Heart right ventricle (tissue), 16 donors: Measurements from ENCODE around the gene ZNF697. TPM values are rescaled to one million over a fixed set of nuclear protein-coding genes. Genes with fewer than 3 reads are reported as not detected.

Source experiments
- ATAC-seq, 8 donors: fragments of 200-7000 bp; cut with Tn5 transposase; one replicate each; pipeline ENCODE4 v1.9.1; 2020; ENCODE audit warnings: mild to moderate bottlenecking in 8 of 8, moderate library complexity in 8 of 8, moderate number of reproducible peaks in 1 of 8
- DNase-seq, 2 donors: peaks; one replicate each; pipeline ENCODE4 v3.0.0-alpha.2; 2020
- H3K27ac ChIP-seq, 10 donors: fragments of 200-600 bp; sonication (generic) in 2 of 10; one replicate each; pipeline versions ENCODE4 v1.5.0 to v1.8.0; 2020 to 2022; ENCODE audit warnings: mild to moderate bottlenecking in 3 of 10
- H3K27me3 ChIP-seq, 7 donors: fragments of 200-600 bp; one replicate each; pipeline ENCODE4 v1.8.0; 2021 to 2022; ENCODE audit warnings: mild to moderate bottlenecking in 2 of 7
- H3K36me3 ChIP-seq, 9 donors: fragments of 200-600 bp; sonication (generic) in 1 of 9; one replicate each; pipeline versions ENCODE4 v1.5.0 to v1.8.0; 2020 to 2022; ENCODE audit warnings: mild to moderate bottlenecking in 2 of 9
- H3K4me1 ChIP-seq, 9 donors: fragments of 200-600 bp; sonication (generic) in 1 of 9; one replicate each; pipeline versions ENCODE4 v1.5.0 to v1.8.0; 2020 to 2022; ENCODE audit warnings: mild to moderate bottlenecking in 4 of 9
- H3K4me3 ChIP-seq, 10 donors: fragments of 200-600 bp; sonication (generic) in 2 of 10; one replicate each; pipeline versions ENCODE4 v1.5.0 to v1.8.0; 2020 to 2022; ENCODE audit warnings: mild to moderate bottlenecking in 7 of 10, moderate library complexity in 2 of 10
- H3K9me3 ChIP-seq, 11 donors: fragments of 200-600 bp in 10 of 11; sonication (generic) in 2 of 11; one replicate each; pipeline versions ENCODE4 v1.5.0 to v1.8.0; 2013 to 2022; ENCODE audit warnings: mild to moderate bottlenecking in 2 of 11, control low read depth in 1 of 11, moderate library complexity in 1 of 11
- WGBS, 2 donors: extraction: QIAGEN DNeasy Blood & Tissue Kit; methylation state at CpG; one replicate each; pipeline ENCODE4 v1.1.7; 2013; ENCODE audit warnings: inconsistent platforms in 1 of 2; 5-methylcytosine and 5-hydroxymethylcytosine counted together
- intact Hi-C, 10 donors: fragments of 100-400 bp; cut with DNase I; formaldehyde crosslinking; loops; one replicate each; pipeline versions ENCODE4 v1.11.1 to v1.14.2; 2022
- polyA plus RNA-seq, 2 donors: library from polyadenylated mRNA; stranded (reverse); fragments of 200-250 nt; gene quantifications; one replicate each; pipeline ENCODE4 v1.2.3, GENCODE V29; 2013
- total RNA-seq, 10 donors: library from RNA; stranded (reverse); fragmentation: NEBNext Ultra II Directional in 3 of 10; extraction: Animal tissue kit (Norgen Biotek cat#: 25700) in 3 of 10; gene quantifications; one replicate each; pipeline versions ENCODE4 v1.2.1 to v1.2.4, GENCODE V29; 2021 to 2023
- TF ChIP-seq, protein P1 (sequence below), 9 donors: fragments of 200-600 bp; sonication (generic) in 2 of 9; IDR thresholded peaks; one replicate each; pipeline versions ENCODE4 v1.5.0 to v1.8.0; 2021 to 2022; ENCODE audit warnings: antibody characterized with exemption in 9 of 9, mild to moderate bottlenecking in 5 of 9, moderate library complexity in 1 of 9
- donor health status: Arrhythmogenic right ventricular cardiomyopathy.
- donor health status: ischemic (EF 13 %, LVEDD 7.1; RV severe dilation, severe dysfunction).
- donor health status: healthy with polysubstance abuse.
- donor health status: DM: no; HTN: yes; CAD: no.
- donor health status: DM: no; HTN: no; CAD: no.
- donor health status: ischemic (EF 25% LVEDD 6.9; RV normal size, moderate dysfunction).
- donor health status: ischemic (EF 25% LVEDD 5.7; RV mildly dilated, moderate dysfunction).
- donor health status: healthy.
- donor health status: DM: yes; HTN: yes; CAD: no.
- donor health status: Ischemic cardiomyopathy.
- donor health status: ischemic (EF 35%, LVEDD 5.7; RV mildly dilated, moderate dysfunction).
- donor health status: nonischemic (EF 11% LVEDD 7.7; RV severe dilation, severe dysfunction).
- donor health status: DM: yes; HTN: yes; CAD: no.
- donor health status: PGD.
- donor health status: ischemic (EF 29% LVEDD 5.4; RV normal size, mild dysfunction).
- donor health status: nonischemic (EF 23%, LVEDD 6.1; RV moderate dilation, normal function).

The ZNF697 gene
- total and polyA plus RNA-seq, 12 donors, result 2.3 to 14.1 (median 10.3) TPM

DNA sequence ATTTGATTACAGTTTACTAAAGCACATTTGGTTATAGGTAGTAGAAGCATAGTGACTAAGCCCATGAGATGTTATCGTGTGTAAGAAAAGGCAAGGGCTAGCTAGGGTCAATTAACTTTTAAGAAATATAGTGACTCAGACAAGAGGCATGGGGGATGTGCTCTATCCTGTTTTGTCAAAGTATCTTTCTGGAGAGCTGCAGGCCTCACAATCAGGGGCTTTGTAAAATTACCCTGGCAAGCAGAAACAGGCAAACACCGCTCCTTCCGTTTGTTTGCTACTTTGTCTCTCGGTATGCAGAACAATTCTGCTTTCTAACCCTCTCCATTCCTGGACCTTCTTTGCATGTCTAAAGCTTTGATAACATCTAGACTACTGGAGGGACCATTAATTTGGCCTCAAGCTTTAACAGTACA lies 26.1 kb upstream of the ZNF697 start:
- WGBS, 2 donors, result 63 to 72% methylated on average over 4 of the region's 4 CpGs
- ATAC-seq, result peak in 1 of 8 donors; percentile 25

GRCh38 chr1:119673171-119673940 lies 25.3 kb upstream of the ZNF697 start:
- Histone ChIP-seq H3K27ac (peak overlapping the region in 3 of 10 donors; percentile 34 to 44 (median 35)), H3K4me3 (no peak overlapping the region), H3K27me3 (no peaks in the 10 kb centered on the region), H3K4me1 (peaks cover 0 to 24% (median 10%) of the 10 kb centered on the region in 9 donors), H3K9me3 (no peaks in the 10 kb centered on the region), H3K36me3 (no peaks in the 10 kb centered on the region)
- TF ChIP-seq, protein P1, sequence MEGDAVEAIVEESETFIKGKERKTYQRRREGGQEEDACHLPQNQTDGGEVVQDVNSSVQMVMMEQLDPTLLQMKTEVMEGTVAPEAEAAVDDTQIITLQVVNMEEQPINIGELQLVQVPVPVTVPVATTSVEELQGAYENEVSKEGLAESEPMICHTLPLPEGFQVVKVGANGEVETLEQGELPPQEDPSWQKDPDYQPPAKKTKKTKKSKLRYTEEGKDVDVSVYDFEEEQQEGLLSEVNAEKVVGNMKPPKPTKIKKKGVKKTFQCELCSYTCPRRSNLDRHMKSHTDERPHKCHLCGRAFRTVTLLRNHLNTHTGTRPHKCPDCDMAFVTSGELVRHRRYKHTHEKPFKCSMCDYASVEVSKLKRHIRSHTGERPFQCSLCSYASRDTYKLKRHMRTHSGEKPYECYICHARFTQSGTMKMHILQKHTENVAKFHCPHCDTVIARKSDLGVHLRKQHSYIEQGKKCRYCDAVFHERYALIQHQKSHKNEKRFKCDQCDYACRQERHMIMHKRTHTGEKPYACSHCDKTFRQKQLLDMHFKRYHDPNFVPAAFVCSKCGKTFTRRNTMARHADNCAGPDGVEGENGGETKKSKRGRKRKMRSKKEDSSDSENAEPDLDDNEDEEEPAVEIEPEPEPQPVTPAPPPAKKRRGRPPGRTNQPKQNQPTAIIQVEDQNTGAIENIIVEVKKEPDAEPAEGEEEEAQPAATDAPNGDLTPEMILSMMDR (IDR thresholded peaks at IDR 0.05), result no peak
- no peak for DNase-seq
- 93 to 95% methylated on average over 4 of the region's 4 CpGs for WGBS, 2 donors
- intact Hi-C loops, result loop anchor here in 1 of 10 donors (10.0 kb wide), 1 partner anchor 399 kb away; no protein-coding TSS in a partner anchor
- peak in 1 of 8 donors; percentile 23 for ATAC-seq

More for the DNA sequence above, 26.1 kb upstream of the ZNF697 start:
- Histone ChIP-seq H3K27ac (peak overlapping the region in 4 of 10 donors; percentile 34 to 45 (median 40)), H3K27me3 (no peaks in the 10 kb centered on the region), H3K9me3 (no peaks in the 10 kb centered on the region), H3K36me3 (no peaks in the 10 kb centered on the region), H3K4me3 (no peak overlapping the region), H3K4me1 (peaks cover 0 to 24% (median 10%) of the 10 kb centered on the region in 9 donors)
- no peak for DNase-seq
- TF ChIP-seq, protein P1 (IDR thresholded peaks at IDR 0.05), result no peak
- intact Hi-C loops, result loop anchor here in 3 of 10 donors (1.0 to 10.0 kb wide), 3 partner anchors 63 to 399 kb away; no protein-coding TSS in a partner anchor

DNA sequence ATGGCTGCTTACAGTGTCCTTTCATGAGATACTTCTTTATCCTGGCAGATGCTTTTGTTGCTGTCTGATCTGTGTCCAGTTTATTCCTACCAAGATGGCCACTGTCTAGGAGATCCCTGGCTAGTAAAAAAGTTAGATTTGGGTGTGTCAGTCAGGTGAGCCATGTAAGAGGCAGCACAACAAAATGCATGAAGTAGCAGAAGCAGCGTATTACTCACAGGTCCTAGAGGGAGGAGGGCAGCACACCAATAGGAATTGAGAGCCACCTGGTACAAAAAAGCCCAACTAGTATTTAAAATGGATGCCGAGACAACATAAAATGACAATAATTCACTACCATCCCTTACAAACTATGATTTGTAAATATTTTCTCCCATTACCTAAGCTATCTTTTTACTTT lies 22.8 kb upstream of the ZNF697 start:
- peaks cover 0 to 23% (median 10%) of the 10 kb centered on the region in 9 donors for H3K4me1 ChIP-seq
- DNase-seq, result no peak
- H3K27me3 ChIP-seq, result no peaks in the 10 kb centered on the region
- no peak overlapping the region for H3K27ac ChIP-seq
- intact Hi-C loops, result loop anchor here in 1 of 10 donors (10.0 kb wide), 1 partner anchor 396 kb away; no protein-coding TSS in a partner anchor
- H3K4me3 ChIP-seq, result no peak overlapping the region
- ATAC-seq, result no peak
- TF ChIP-seq, protein P1 (IDR thresholded peaks at IDR 0.05), result no peak
- 98 to 99% methylated on average over 2 of the region's 2 CpGs for WGBS, 2 donors
- H3K36me3 ChIP-seq, result no peaks in the 10 kb centered on the region
- no peaks in the 10 kb centered on the region for H3K9me3 ChIP-seq

DNA sequence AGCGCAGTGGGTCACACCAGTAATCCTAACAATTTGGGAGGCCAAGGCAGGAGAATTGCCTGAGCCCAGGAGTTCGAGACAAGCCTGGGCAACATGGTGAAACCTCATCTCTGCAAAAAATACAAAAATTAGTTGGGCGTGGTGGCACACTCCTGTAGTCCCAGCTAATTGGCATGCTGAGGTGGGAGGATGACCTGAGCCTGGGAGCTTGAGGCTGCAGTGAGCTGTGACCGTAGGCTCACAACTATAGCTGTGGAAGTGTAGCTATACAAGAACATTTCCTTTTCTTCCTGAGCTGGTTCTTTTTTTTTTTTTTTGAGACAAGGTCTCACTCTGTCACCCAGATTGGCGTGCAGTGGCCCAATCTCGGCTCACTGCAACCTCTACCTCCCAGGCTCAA lies 19.1 kb upstream of the ZNF697 start:
- no peaks in the 10 kb centered on the region for H3K4me1 ChIP-seq
- 96 to 97% methylated on average over 6 of the region's 6 CpGs for WGBS, 2 donors
- ATAC-seq, result no peak

More for the DNA sequence above, 19.1 kb upstream of the ZNF697 start:
- no peak overlapping the region for H3K4me3 ChIP-seq
- no peaks in the 10 kb centered on the region for H3K36me3 ChIP-seq
- H3K9me3 ChIP-seq, result no peaks in the 10 kb centered on the region
- no peaks in the 10 kb centered on the region for H3K27me3 ChIP-seq
- DNase-seq, result no peak
- no peak overlapping the region for H3K27ac ChIP-seq
- intact Hi-C loops, result no loop called here
- TF ChIP-seq, protein P1 (IDR thresholded peaks at IDR 0.05), result no peak
